HG02884 (cell line): ENCODE results near the gene FAM241A.
"Not testable (repeated sequence)": the region's sequence is repeated elsewhere in the genome, so short reads cannot be mapped to it uniquely, and the experiment has no call there.

Experiments
- ATAC-seq: cut with Tn5 transposase; IDR thresholded peaks from one replicate; pipeline ENCODE4 v1.9.1; 2021; ENCODE audit warnings: mild to moderate bottlenecking, moderate library complexity; ENCODE audit not compliant: unreplicated experiment

The FAM241A gene

GRCh38 chr4:112136551-112136950 lies 8.7 kb upstream of the FAM241A start:
- ATAC-seq = no peak

- ATAC-seq = no peak
Observed at GRCh38 chr4:112138538-112138937, 6.7 kb upstream of the FAM241A start.

DNA sequence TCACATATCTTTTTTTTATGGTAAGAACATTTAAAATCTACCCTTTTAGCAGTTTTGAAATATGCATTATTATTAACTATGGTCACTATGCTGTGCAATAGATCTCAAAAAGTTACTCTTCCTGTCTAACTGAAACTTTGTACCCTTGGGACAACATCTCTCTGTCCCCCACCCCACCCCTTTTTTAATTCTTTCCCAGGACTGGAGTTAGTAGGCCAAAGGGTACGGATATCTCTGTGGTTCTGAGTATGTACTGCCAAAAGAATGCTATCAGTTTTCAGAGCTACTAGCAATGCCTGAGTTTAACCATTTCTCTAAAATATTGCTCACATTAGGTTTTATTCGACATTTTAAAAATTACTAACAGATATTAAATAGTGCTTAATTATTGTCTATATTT lies 4.7 kb upstream of the FAM241A start:
- ATAC-seq = no peak

- ATAC-seq = no peak
Observed at GRCh38 chr4:112141366-112142138, 3.7 kb upstream of the FAM241A start.

DNA sequence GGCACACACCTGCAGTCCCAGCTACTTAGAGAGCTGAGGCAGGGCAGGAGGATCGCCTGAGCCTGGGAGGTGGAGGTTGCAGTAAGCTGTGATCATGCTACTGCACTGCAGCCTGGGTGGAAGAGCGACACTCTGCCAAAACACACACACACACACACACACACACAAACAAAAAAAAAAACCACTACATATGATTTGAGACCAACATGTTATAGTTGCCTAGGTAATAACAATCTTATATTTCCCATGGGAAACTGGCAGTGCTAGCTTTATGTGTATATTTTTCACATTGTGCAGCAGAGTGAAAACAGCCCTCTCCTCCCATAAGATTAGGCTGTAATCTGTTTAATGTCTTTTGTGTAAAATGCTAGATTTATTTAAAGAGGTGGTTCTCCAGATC lies 3.1 kb upstream of the FAM241A start:
- no peak for ATAC-seq

GRCh38 chr4:112143781-112144180 lies 1.5 kb upstream of the FAM241A start:
- no peak for ATAC-seq

DNA sequence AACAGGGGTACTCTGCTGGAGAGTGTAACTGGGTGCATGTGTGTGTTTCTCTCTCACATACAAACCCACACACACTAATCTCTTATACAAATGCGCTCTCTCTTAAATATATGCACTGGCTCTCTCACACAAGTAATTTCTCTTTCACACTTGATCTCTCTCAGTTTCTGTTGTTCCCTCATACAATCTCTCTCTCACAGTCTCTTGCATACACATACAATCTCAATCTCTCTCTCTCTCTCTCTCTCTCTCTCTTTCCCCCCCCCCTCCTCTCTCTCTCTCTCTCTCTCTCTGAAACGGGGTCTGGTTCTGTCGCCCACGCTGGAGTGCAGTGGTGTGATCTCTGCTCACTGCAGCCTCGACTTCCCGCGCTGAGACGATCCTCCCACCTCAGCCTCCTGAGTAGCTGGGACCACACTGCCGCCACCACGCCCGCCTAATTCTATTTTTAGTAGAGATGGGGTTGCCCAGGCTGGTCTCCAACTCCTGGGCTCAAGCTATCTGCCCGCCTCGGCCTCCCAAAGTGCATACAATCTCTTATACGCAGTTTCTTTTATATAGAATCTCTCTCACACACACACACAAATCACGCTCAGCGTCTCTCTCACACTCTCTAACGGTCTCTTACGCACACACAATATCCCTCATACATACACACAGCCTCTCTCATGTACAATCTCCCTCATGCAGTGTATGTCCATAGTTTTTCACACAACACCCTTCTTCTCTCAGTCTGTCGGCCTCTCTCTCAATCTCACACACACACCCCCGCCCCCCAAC lies 518 bp upstream of the FAM241A start:
- ATAC-seq = no peak

DNA sequence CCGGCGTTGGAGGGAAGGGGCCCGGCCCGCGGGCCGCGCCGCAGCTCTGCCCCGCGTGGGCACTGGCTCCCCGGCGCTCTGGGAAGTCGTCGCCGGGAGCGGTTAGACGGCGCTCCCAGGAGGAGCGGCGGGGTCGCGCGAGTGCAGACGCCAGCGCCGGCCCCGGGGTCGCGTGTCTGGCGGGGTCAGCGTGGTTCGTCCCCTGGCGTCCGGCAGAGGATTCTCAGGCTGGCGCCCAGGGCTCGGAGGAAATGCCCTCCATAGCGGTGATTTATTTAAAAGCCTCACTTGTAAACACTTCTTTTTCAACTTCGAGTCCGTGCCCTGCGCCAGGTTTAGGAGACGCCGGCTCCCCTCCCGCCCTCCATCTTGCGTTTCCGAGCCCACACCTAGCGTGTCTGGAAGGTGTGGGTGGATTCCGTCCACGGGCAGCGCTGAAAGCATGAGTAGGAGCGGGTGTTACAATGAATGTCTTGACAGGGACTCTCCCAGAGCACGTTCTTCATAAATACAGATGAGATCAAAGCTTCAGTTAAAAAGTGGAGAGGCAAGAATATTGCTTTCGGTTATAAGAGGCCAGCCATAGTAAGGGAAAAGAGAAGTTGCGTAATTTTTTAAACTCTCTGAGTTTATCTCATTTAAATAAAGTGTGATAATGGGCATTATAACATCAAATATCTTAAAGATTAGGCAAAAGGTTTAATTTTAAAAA lies 692 bp downstream of the FAM241A start:
- ATAC-seq = peak; percentile 52

DNA sequence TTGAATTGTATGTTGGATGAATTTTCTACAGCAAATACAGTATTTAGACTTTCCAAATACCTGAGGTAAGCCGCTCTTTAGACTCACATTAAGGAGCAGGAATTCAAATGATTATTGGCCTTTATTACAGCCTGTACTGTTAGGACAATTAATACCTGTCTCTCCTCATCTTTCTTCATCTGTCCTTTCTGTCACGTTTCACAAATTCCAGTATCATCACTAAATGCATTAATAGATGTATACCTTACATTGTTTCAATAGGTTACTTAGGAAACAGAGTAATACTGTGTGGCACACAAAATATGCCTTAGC lies 1.2 kb downstream of the FAM241A start:
- no peak for ATAC-seq

- ATAC-seq = no peak
Observed at GRCh38 chr4:112147697-112148096, 2.4 kb downstream of the FAM241A start.

- no peak for ATAC-seq
Observed at GRCh38 chr4:112150920-112151319, 5.7 kb downstream of the FAM241A start.

DNA sequence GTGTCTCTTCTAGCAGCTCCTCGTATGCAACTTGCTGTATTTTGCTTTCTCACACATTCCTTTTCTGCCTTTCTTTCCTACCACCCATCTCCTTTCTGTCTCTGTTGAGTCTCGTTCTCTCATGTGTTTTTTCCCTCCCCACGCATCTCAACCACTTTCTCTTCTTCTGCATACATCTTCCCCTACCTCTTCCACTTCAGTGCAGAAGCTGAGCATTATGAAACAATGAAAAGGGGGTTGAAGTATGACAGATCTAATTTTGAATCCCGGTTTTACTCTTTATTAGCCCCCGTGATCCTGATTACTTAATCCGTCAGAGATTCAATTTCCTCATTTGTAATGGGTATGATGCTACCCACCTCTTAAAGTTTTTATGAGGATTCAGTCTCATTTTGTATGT lies 7.3 kb downstream of the FAM241A start:
- ATAC-seq = no peak

- no peak for ATAC-seq
Observed at GRCh38 chr4:112153211-112153791, 8.0 kb downstream of the FAM241A start.

GRCh38 chr4:112156112-112156511 lies 10.9 kb downstream of the FAM241A start:
- no peak for ATAC-seq

- ATAC-seq = no peak
Observed at GRCh38 chr4:112156553-112156952, 11.3 kb downstream of the FAM241A start.

DNA sequence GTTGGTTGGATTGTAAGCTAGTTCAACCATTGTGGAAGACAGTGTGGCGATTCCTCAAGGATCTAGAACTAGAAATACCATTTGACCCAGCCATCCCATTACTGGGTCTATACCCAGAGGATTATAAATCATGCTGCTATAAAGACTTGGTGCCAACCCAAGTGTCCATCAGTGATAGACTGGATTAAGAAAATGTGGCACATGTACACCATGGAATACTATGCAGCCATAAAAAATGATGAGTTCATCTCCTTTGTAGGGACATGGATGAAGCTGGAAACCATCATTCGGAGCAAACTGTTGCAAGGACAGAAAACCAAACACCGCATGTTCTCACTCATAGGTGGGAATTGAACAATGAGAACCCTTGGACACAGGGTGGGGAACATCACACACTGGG lies 18.5 kb downstream of the FAM241A start:
- ATAC-seq = not testable (repeated sequence)

DNA sequence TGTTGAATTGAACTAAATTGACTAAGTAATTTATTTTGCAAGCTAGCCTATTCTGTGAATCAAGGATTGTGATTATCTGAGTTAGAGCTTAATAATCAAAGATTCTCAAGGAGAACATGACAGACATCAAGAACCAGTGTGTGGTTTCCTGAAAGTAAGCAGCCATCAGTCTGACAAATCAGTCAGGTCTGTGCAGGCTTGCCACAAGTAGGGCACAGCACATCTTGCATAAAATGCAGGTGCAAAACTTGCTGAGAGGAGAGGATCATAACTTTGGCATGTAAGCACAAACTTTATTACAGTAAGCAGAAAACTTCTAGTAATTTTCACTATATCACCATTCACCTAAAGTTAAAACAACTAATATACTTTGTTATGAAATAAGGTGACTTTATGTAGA lies 22.5 kb downstream of the FAM241A start:
- no peak for ATAC-seq

DNA sequence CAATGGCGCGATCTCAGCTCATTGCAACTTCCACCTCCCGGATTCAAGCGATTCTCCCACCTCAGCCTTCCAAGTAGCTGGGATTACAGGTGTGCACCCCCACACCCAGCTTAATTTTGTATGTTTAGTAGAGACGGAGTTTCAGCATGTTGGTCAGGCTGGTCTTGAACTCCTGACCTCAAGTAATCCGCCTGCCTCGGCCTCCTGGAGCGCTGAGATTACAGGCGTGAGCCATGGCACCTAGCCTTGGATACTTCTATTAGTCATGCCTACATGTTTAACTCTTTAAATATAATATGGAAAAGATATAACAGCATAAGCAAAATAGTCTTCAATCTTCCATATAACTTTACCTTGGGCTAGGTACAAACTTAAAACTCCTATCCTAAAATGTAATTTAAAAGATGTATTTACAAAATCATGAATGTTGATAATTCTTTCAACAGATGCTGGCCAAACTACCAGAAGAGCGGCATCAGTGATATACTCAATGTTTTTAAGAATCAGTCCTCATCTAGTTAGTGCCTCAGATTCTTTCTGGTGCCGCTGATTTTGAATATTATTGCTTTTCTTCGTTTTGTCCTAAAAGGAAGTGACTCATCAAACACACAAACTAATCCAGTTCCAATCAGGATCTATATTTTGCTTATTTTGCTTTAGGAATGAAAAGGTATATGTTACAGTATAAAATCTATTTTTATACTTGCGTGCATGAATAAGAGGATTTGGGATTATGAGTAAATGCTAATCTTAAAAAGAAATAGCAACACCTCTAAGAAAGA lies 23.7 kb downstream of the FAM241A start:
- ATAC-seq = no peak

GRCh38 chr4:112170451-112170993 lies 25.3 kb downstream of the FAM241A start:
- ATAC-seq = no peak

- ATAC-seq = not testable (repeated sequence)
Observed at GRCh38 chr4:112171051-112171763, 26.0 kb downstream of the FAM241A start.
